ENCODE measurements around the gene HDAC4.

The HDAC4 gene

GRCh38 chr2:239245872-239246721, 154.7 kb downstream of the HDAC4 start:
- H3K36me3 ChIP-seq (ENCODE audit: control insufficient read depth in 2 of 2, insufficient read depth in 1 of 2, low read length in 2 of 2) = no peaks in the 10 kb centered on the region
- no peak overlapping the region for H3K4me3 ChIP-seq (ENCODE audit: low read depth, low read length)
- TF ChIP-seq ZNF449 (tag by site-specific recombination; IDR thresholded peaks at IDR 0.05) = no peak
- TF ChIP-seq SCRT1 (tag by site-specific recombination; IDR thresholded peaks at IDR 0.05; ENCODE audit: borderline replicate concordance) = no peak
- no peak for TF ChIP-seq ZBTB1 (tag by site-specific recombination; IDR thresholded peaks at IDR 0.05)
- peak; percentile 60 for TF ChIP-seq ZIC2 (tag by site-specific recombination; IDR thresholded peaks at IDR 0.05)
- TF ChIP-seq HIC1 (tag by site-specific recombination; IDR thresholded peaks at IDR 0.05) = no peak
- TF ChIP-seq ZNF26 (tag by site-specific recombination; IDR thresholded peaks at IDR 0.05) = no peak
- H3K9me3 ChIP-seq (ENCODE audit: control insufficient read depth, insufficient read depth, low read depth, low read length) = no peaks in the 10 kb centered on the region
- CTCF ChIA-PET = no interaction called here
- no peak overlapping the region for H3K27ac ChIP-seq (ENCODE audit: extremely low read depth, low read depth, low read length)
- POLR2A ChIA-PET = no interaction called here
- no peaks in the 10 kb centered on the region for H3K4me1 ChIP-seq (ENCODE audit: control insufficient read depth, insufficient read depth, low read length)

DNA sequence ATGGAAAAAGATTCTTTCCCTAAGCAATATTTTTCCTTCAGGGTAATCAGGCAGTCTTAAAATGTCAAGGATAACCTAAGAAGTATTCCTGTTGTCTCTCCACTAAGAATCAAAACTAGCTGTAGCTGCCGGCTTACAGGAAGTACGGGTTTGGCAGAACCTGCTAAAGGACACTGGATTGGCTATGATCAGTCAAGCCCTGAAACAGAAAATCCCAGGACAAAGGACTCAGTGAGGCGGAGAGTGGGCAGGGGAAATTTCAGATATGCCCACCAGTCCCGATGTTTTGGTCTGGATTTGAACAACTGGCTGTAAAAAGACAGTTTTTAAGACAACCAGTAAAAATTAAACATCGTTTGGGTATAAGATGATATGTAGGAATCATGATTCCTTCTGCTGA, 155.7 kb downstream of the HDAC4 start:
- ChIA-PET POLR2A (no interaction called here), CTCF (no interaction called here)
- Histone ChIP-seq H3K36me3 (ENCODE audit: control insufficient read depth in 2 of 2, insufficient read depth in 1 of 2, low read length in 2 of 2) (no peaks in the 10 kb centered on the region), H3K27ac (ENCODE audit: extremely low read depth, low read depth, low read length) (no peak overlapping the region), H3K4me1 (ENCODE audit: control insufficient read depth, insufficient read depth, low read length) (no peaks in the 10 kb centered on the region), H3K9me3 (ENCODE audit: control insufficient read depth, insufficient read depth, low read depth, low read length) (no peaks in the 10 kb centered on the region), H3K4me3 (ENCODE audit: low read depth, low read length) (no peak overlapping the region)
- TF ChIP-seq KLF9 (tag by site-specific recombination; IDR thresholded peaks at IDR 0.05; ENCODE audit: low read depth) (no peak), ZNF214 (tag by site-specific recombination; IDR thresholded peaks at IDR 0.05; ENCODE audit: borderline replicate concordance) (no peak), ZNF341 (tag by site-specific recombination; IDR thresholded peaks at IDR 0.05; ENCODE audit: low read depth) (no peak), GLIS2 (tag by site-specific recombination; IDR thresholded peaks at IDR 0.05) (no peak), ZNF624 (tag by site-specific recombination; IDR thresholded peaks at IDR 0.05) (no peak), EGR2 (tag by site-specific recombination; IDR thresholded peaks at IDR 0.05; ENCODE audit: low read depth) (no peak), ZNF449 (tag by site-specific recombination; IDR thresholded peaks at IDR 0.05) (no peak), ZNF433 (tag by site-specific recombination; IDR thresholded peaks at IDR 0.05; ENCODE audit: low read depth) (no peak), ZNF585B (tag by site-specific recombination; IDR thresholded peaks at IDR 0.05) (no peak), ZNF133 (tag by site-specific recombination; IDR thresholded peaks at IDR 0.05) (no peak), ZNF530 (tag by site-specific recombination; IDR thresholded peaks at IDR 0.05; ENCODE audit: low read depth) (no peak)
